ENCODE data around the gene SAMHD1.
"Not testable (repeated sequence)": the region's sequence is repeated elsewhere in the genome, so short reads cannot be mapped to it uniquely, and the experiment has no call there.

The SAMHD1 gene

GRCh38 chr20:36956016-36956415, 4.5 kb upstream of the SAMHD1 start:
- DNase-seq (ENCODE audit: low read depth), result no peak

GRCh38 chr20:36951979-36952738, 651 bp upstream of the SAMHD1 start:
- no peak for DNase-seq (ENCODE audit: low read depth)

- DNase-seq (ENCODE audit: low read depth), result no peak
Measured at GRCh38 chr20:36950414-36951197, 902 bp downstream of the SAMHD1 start.

- no peak for DNase-seq (ENCODE audit: low read depth)
Measured at GRCh38 chr20:36941401-36941835, 10.1 kb downstream of the SAMHD1 start.

GRCh38 chr20:36937402-36937770, 14.1 kb downstream of the SAMHD1 start:
- DNase-seq (ENCODE audit: low read depth), result no peak

GRCh38 chr20:36936761-36937401, 14.6 kb downstream of the SAMHD1 start:
- DNase-seq (ENCODE audit: low read depth), result not testable (repeated sequence)

GRCh38 chr20:36936341-36936740, 15.2 kb downstream of the SAMHD1 start:
- DNase-seq (ENCODE audit: low read depth), result no peak

- not testable (repeated sequence) for DNase-seq (ENCODE audit: low read depth)
Measured at GRCh38 chr20:36933571-36933970, 17.9 kb downstream of the SAMHD1 start.

GRCh38 chr20:36932476-36933426, 18.8 kb downstream of the SAMHD1 start:
- no peak for DNase-seq (ENCODE audit: low read depth)

GRCh38 chr20:36932067-36932466, 19.4 kb downstream of the SAMHD1 start:
- DNase-seq (ENCODE audit: low read depth), result not testable (repeated sequence)

- no peak for DNase-seq (ENCODE audit: low read depth)
Measured at GRCh38 chr20:36929691-36930090, 21.8 kb downstream of the SAMHD1 start.

GRCh38 chr20:36929290-36929689, 22.2 kb downstream of the SAMHD1 start:
- DNase-seq (ENCODE audit: low read depth), result no peak

- no peak for DNase-seq (ENCODE audit: low read depth)
Measured at GRCh38 chr20:36927704-36928103, 23.8 kb downstream of the SAMHD1 start.

GRCh38 chr20:36926653-36927200, 24.8 kb downstream of the SAMHD1 start:
- DNase-seq (ENCODE audit: low read depth), result no peak

- no peak for DNase-seq (ENCODE audit: low read depth)
Measured at GRCh38 chr20:36925234-36925633, 26.3 kb downstream of the SAMHD1 start.

GRCh38 chr20:36924167-36925045, 27.1 kb downstream of the SAMHD1 start:
- no peak for DNase-seq (ENCODE audit: low read depth)

GRCh38 chr20:36920334-36920730, 31.2 kb downstream of the SAMHD1 start:
- DNase-seq (ENCODE audit: low read depth), result no peak

GRCh38 chr20:36919715-36920333, 31.7 kb downstream of the SAMHD1 start:
- no peak for DNase-seq (ENCODE audit: low read depth)

- no peak for DNase-seq (ENCODE audit: low read depth)
Measured at GRCh38 chr20:36917943-36918342, 33.6 kb downstream of the SAMHD1 start.

GRCh38 chr20:36917240-36917639, 34.3 kb downstream of the SAMHD1 start:
- no peak for DNase-seq (ENCODE audit: low read depth)
